ENCODE data around the gene TLL2.

TLL2 gene

GRCh38 chr10:96367470-96367869 lies 146.3 kb downstream of the TLL2 start:
- H3K4me3 ChIP-seq (ENCODE audit: low read length): no peak overlapping the region
- H3K36me3 ChIP-seq (ENCODE audit: insufficient read depth, low read length): no peaks in the 10 kb centered on the region
- H3K4me2 ChIP-seq (ENCODE audit: low read length): no peak overlapping the region
- peaks cover 10% of the 10 kb centered on the region for H3K27me3 ChIP-seq (ENCODE audit: control insufficient read depth, insufficient read depth, low read length)
- H3K4me1 ChIP-seq (ENCODE audit: control insufficient read depth, insufficient read depth, low read length): peaks cover 8% of the 10 kb centered on the region
- no peak overlapping the region for H3K9ac ChIP-seq (ENCODE audit: low read depth, low read length)
- no peaks in the 10 kb centered on the region for H3K9me3 ChIP-seq (replicated peaks; ENCODE audit: low read length)

- H3K27me3 ChIP-seq (ENCODE audit: control insufficient read depth, insufficient read depth, low read length): peaks cover 10% of the 10 kb centered on the region
- H3K36me3 ChIP-seq (ENCODE audit: insufficient read depth, low read length): no peaks in the 10 kb centered on the region
- H3K9me3 ChIP-seq (replicated peaks; ENCODE audit: low read length): no peaks in the 10 kb centered on the region
- no peak overlapping the region for H3K4me3 ChIP-seq (ENCODE audit: low read length)
- peaks cover 8% of the 10 kb centered on the region for H3K4me1 ChIP-seq (ENCODE audit: control insufficient read depth, insufficient read depth, low read length)
- no peak overlapping the region for H3K4me2 ChIP-seq (ENCODE audit: low read length)
- no peak overlapping the region for H3K9ac ChIP-seq (ENCODE audit: low read depth, low read length)
These were observed 147.2 kb downstream of the TLL2 start for GRCh38 chr10:96366508-96366907.

- H3K4me2 ChIP-seq (ENCODE audit: low read length): no peak overlapping the region
- H3K27me3 ChIP-seq (ENCODE audit: control insufficient read depth, insufficient read depth, low read length): peaks cover 14% of the 10 kb centered on the region
- peaks cover 8% of the 10 kb centered on the region for H3K4me1 ChIP-seq (ENCODE audit: control insufficient read depth, insufficient read depth, low read length)
- no peak overlapping the region for H3K4me3 ChIP-seq (ENCODE audit: low read length)
- no peaks in the 10 kb centered on the region for H3K36me3 ChIP-seq (ENCODE audit: insufficient read depth, low read length)
- no peaks in the 10 kb centered on the region for H3K9me3 ChIP-seq (replicated peaks; ENCODE audit: low read length)
- H3K9ac ChIP-seq (ENCODE audit: low read depth, low read length): no peak overlapping the region
These were observed 148.2 kb downstream of the TLL2 start for GRCh38 chr10:96365571-96365970.

- H3K27me3 ChIP-seq (ENCODE audit: control insufficient read depth, insufficient read depth, low read length): peaks cover 33% of the 10 kb centered on the region
- H3K36me3 ChIP-seq (ENCODE audit: insufficient read depth, low read length): no peaks in the 10 kb centered on the region
- H3K9me3 ChIP-seq (replicated peaks; ENCODE audit: low read length): no peaks in the 10 kb centered on the region
- no peak overlapping the region for H3K9ac ChIP-seq (ENCODE audit: low read depth, low read length)
- no peak overlapping the region for H3K4me3 ChIP-seq (ENCODE audit: low read length)
- H3K4me2 ChIP-seq (ENCODE audit: low read length): no peak overlapping the region
- no peaks in the 10 kb centered on the region for H3K4me1 ChIP-seq (ENCODE audit: control insufficient read depth, insufficient read depth, low read length)
These were observed 153.0 kb downstream of the TLL2 start for GRCh38 chr10:96360766-96361165.

- no peak overlapping the region for H3K4me3 ChIP-seq (ENCODE audit: low read length)
- H3K36me3 ChIP-seq (ENCODE audit: insufficient read depth, low read length): no peaks in the 10 kb centered on the region
- no peak overlapping the region for H3K4me2 ChIP-seq (ENCODE audit: low read length)
- no peaks in the 10 kb centered on the region for H3K9me3 ChIP-seq (replicated peaks; ENCODE audit: low read length)
- H3K9ac ChIP-seq (ENCODE audit: low read depth, low read length): no peak overlapping the region
- H3K4me1 ChIP-seq (ENCODE audit: control insufficient read depth, insufficient read depth, low read length): no peaks in the 10 kb centered on the region
- H3K27me3 ChIP-seq (ENCODE audit: control insufficient read depth, insufficient read depth, low read length): peaks cover 33% of the 10 kb centered on the region
These were observed 153.4 kb downstream of the TLL2 start for GRCh38 chr10:96360331-96360730.

DNA sequence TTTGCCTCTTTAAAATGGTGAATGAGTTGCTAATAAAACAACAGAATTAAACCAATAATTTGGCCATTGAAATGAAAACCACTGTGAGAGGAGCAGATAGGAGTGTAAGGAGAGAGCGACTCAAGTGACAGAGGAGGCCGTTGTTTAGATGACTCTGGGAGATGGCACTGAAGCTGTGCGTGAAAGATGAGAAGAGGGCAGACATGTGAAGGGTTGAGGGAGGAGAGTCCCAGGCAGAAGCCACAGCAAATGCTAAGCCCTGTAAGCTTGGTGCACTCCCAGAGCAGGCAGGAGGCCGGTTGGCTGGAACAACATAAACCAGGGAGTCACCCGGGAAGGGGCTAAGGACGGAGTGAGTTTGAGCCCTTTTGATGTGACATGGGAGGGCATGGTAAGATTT lies 154.1 kb downstream of the TLL2 start:
- no peak overlapping the region for H3K4me3 ChIP-seq (ENCODE audit: low read length)

GRCh38 chr10:96358851-96359540 lies 154.7 kb downstream of the TLL2 start, which contains the start of gene OPALIN:
OPALIN (minus strand) TSS chr10:96359002; CDS start chr10:96358896, 106 bp downstream.
- no peak within 1 kb of the TSS for H3K4me3 ChIP-seq (ENCODE audit: low read length)
- H3K4me2 ChIP-seq (ENCODE audit: low read length): no peak within 1 kb of the TSS
- H3K4me1 ChIP-seq (ENCODE audit: control insufficient read depth, insufficient read depth, low read length): no peaks in the 10 kb centered on the region
- peaks cover 33% of the 10 kb centered on the region for H3K27me3 ChIP-seq (ENCODE audit: control insufficient read depth, insufficient read depth, low read length)
- no peak within 1 kb of the TSS for H3K9ac ChIP-seq (ENCODE audit: low read depth, low read length)
- no peaks in the 10 kb centered on the region for H3K9me3 ChIP-seq (replicated peaks; ENCODE audit: low read length)
- no peaks in the 10 kb centered on the region for H3K36me3 ChIP-seq (ENCODE audit: insufficient read depth, low read length)

More for the DNA sequence above, 154.1 kb downstream of the TLL2 start:
- H3K36me3 ChIP-seq (ENCODE audit: insufficient read depth, low read length): no peaks in the 10 kb centered on the region
- H3K4me1 ChIP-seq (ENCODE audit: control insufficient read depth, insufficient read depth, low read length): no peaks in the 10 kb centered on the region
- no peak overlapping the region for H3K4me2 ChIP-seq (ENCODE audit: low read length)
- H3K27me3 ChIP-seq (ENCODE audit: control insufficient read depth, insufficient read depth, low read length): peaks cover 33% of the 10 kb centered on the region
- no peak overlapping the region for H3K9ac ChIP-seq (ENCODE audit: low read depth, low read length)
- no peaks in the 10 kb centered on the region for H3K9me3 ChIP-seq (replicated peaks; ENCODE audit: low read length)

GRCh38 chr10:96357038-96357620 lies 156.6 kb downstream of the TLL2 start:
- Histone ChIP-seq H3K36me3 (ENCODE audit: insufficient read depth, low read length) (no peaks in the 10 kb centered on the region), H3K27me3 (ENCODE audit: control insufficient read depth, insufficient read depth, low read length) (peaks cover 26% of the 10 kb centered on the region), H3K4me2 (ENCODE audit: low read length) (no peak overlapping the region), H3K4me1 (ENCODE audit: control insufficient read depth, insufficient read depth, low read length) (no peaks in the 10 kb centered on the region), H3K9ac (ENCODE audit: low read depth, low read length) (no peak overlapping the region), H3K9me3 (replicated peaks; ENCODE audit: low read length) (no peaks in the 10 kb centered on the region), H3K4me3 (ENCODE audit: low read length) (no peak overlapping the region)

GRCh38 chr10:96352582-96352981 lies 161.1 kb downstream of the TLL2 start:
- H3K9me3 ChIP-seq (replicated peaks; ENCODE audit: low read length): no peaks in the 10 kb centered on the region
- no peak overlapping the region for H3K9ac ChIP-seq (ENCODE audit: low read depth, low read length)
- no peak overlapping the region for H3K4me3 ChIP-seq (ENCODE audit: low read length)

DNA sequence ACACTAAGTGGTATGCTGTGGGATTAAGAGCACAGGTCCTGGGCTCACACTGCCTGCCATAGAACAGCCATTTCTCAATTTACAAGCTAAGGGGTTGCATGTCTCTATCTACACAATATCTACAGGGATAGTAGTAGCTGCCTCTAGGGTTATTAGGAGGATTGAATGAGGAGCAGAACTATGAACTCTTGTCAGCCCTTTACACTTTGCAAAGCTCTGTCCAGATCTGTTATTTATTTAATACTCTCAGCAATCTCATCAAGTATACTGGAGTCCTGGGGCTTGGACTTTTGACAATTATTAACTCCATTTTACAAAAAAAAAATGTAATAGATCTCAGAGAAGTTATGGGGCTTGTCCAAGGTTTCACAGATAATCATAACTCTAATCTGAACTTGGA lies 161.7 kb downstream of the TLL2 start:
- Histone ChIP-seq H3K9me3 (replicated peaks; ENCODE audit: low read length) (no peaks in the 10 kb centered on the region), H3K27me3 (ENCODE audit: control insufficient read depth, insufficient read depth, low read length) (peaks cover 4% of the 10 kb centered on the region), H3K4me1 (ENCODE audit: control insufficient read depth, insufficient read depth, low read length) (no peaks in the 10 kb centered on the region), H3K4me3 (ENCODE audit: low read length) (no peak overlapping the region), H3K36me3 (ENCODE audit: insufficient read depth, low read length) (no peaks in the 10 kb centered on the region), H3K9ac (ENCODE audit: low read depth, low read length) (no peak overlapping the region), H3K4me2 (ENCODE audit: low read length) (no peak overlapping the region)

More at GRCh38 chr10:96352582-96352981, 161.1 kb downstream of the TLL2 start:
- H3K4me1 ChIP-seq (ENCODE audit: control insufficient read depth, insufficient read depth, low read length): no peaks in the 10 kb centered on the region
- no peaks in the 10 kb centered on the region for H3K36me3 ChIP-seq (ENCODE audit: insufficient read depth, low read length)
- H3K27me3 ChIP-seq (ENCODE audit: control insufficient read depth, insufficient read depth, low read length): peaks cover 10% of the 10 kb centered on the region
- no peak overlapping the region for H3K4me2 ChIP-seq (ENCODE audit: low read length)

GRCh38 chr10:96346295-96346694 lies 167.4 kb downstream of the TLL2 start:
- H3K4me1 ChIP-seq (ENCODE audit: control insufficient read depth, insufficient read depth, low read length): no peaks in the 10 kb centered on the region
- no peaks in the 10 kb centered on the region for H3K27me3 ChIP-seq (ENCODE audit: control insufficient read depth, insufficient read depth, low read length)
- no peaks in the 10 kb centered on the region for H3K9me3 ChIP-seq (replicated peaks; ENCODE audit: low read length)
- H3K4me2 ChIP-seq (ENCODE audit: low read length): no peak overlapping the region
- H3K9ac ChIP-seq (ENCODE audit: low read depth, low read length): no peak overlapping the region
- no peak overlapping the region for H3K4me3 ChIP-seq (ENCODE audit: low read length)
- H3K36me3 ChIP-seq (ENCODE audit: insufficient read depth, low read length): no peaks in the 10 kb centered on the region

GRCh38 chr10:96345222-96345621 lies 168.5 kb downstream of the TLL2 start:
- Histone ChIP-seq H3K36me3 (ENCODE audit: insufficient read depth, low read length) (no peaks in the 10 kb centered on the region), H3K9me3 (replicated peaks; ENCODE audit: low read length) (no peaks in the 10 kb centered on the region), H3K4me1 (ENCODE audit: control insufficient read depth, insufficient read depth, low read length) (no peaks in the 10 kb centered on the region), H3K9ac (ENCODE audit: low read depth, low read length) (no peak overlapping the region), H3K4me2 (ENCODE audit: low read length) (no peak overlapping the region), H3K4me3 (ENCODE audit: low read length) (no peak overlapping the region), H3K27me3 (ENCODE audit: control insufficient read depth, insufficient read depth, low read length) (no peaks in the 10 kb centered on the region)

Data from skeletal muscle satellite cell (primary cell).